Measurements from ENCODE around the gene OSBPL10.

The OSBPL10 gene

GRCh38 chr3:31770822-31771326 is 210.2 kb downstream of the OSBPL10 start:
- no peak for DNase-seq (ENCODE audit: low spot score)

- DNase-seq (ENCODE audit: low spot score), result no peak
These were observed 212.5 kb downstream of the OSBPL10 start for GRCh38 chr3:31768479-31769125.

- DNase-seq (ENCODE audit: low spot score), result no peak
These were observed 213.1 kb downstream of the OSBPL10 start for GRCh38 chr3:31767920-31768319.

GRCh38 chr3:31766669-31767068 is 214.4 kb downstream of the OSBPL10 start:
- DNase-seq (ENCODE audit: low spot score), result no peak

GRCh38 chr3:31765871-31766270 is 215.2 kb downstream of the OSBPL10 start:
- no peak for DNase-seq (ENCODE audit: low spot score)

- no peak for DNase-seq (ENCODE audit: low spot score)
These were observed 217.3 kb downstream of the OSBPL10 start for GRCh38 chr3:31763731-31764130.

- no peak for DNase-seq (ENCODE audit: low spot score)
These were observed 218.1 kb downstream of the OSBPL10 start for GRCh38 chr3:31762888-31763351.

- no peak for DNase-seq (ENCODE audit: low spot score)
These were observed 218.8 kb downstream of the OSBPL10 start for GRCh38 chr3:31762097-31762764.

- DNase-seq (ENCODE audit: low spot score), result no peak
These were observed 220.4 kb downstream of the OSBPL10 start for GRCh38 chr3:31760654-31761053.

- no peak for DNase-seq (ENCODE audit: low spot score)
These were observed 222.6 kb downstream of the OSBPL10 start for GRCh38 chr3:31758322-31758965.

GRCh38 chr3:31755926-31756658 is 225.0 kb downstream of the OSBPL10 start:
- no peak for DNase-seq (ENCODE audit: low spot score)

- DNase-seq (ENCODE audit: low spot score), result no peak
These were observed 226.3 kb downstream of the OSBPL10 start for GRCh38 chr3:31754575-31755278.

- DNase-seq (ENCODE audit: low spot score), result no peak
These were observed 228.0 kb downstream of the OSBPL10 start for GRCh38 chr3:31753050-31753425.

- no peak for DNase-seq (ENCODE audit: low spot score)
These were observed 228.6 kb downstream of the OSBPL10 start for GRCh38 chr3:31752305-31753049.

- no peak for DNase-seq (ENCODE audit: low spot score)
These were observed 230.7 kb downstream of the OSBPL10 start for GRCh38 chr3:31750341-31750740.

GRCh38 chr3:31748933-31749295 is 232.1 kb downstream of the OSBPL10 start:
- DNase-seq (ENCODE audit: low spot score), result no peak

- DNase-seq (ENCODE audit: low spot score), result no peak
These were observed 232.7 kb downstream of the OSBPL10 start for GRCh38 chr3:31748281-31748932.

- DNase-seq (ENCODE audit: low spot score), result no peak
These were observed 233.3 kb downstream of the OSBPL10 start for GRCh38 chr3:31747785-31748184.

GRCh38 chr3:31744913-31745312 is 236.1 kb downstream of the OSBPL10 start:
- DNase-seq (ENCODE audit: low spot score), result no peak

GRCh38 chr3:31743331-31744089 is 237.6 kb downstream of the OSBPL10 start:
- no peak for DNase-seq (ENCODE audit: low spot score)
